SK-N-MC (cell line): ENCODE results near the gene LSM4.

Source experiments
- EZH2 ChIP-seq: fragments of 200-600 bp; sonication (generic); IDR thresholded peaks from one replicate; pipeline ENCODE4 v1.6.1; 2017; ENCODE audit warnings: antibody characterized with exemption
- POLR2AphosphoS5 ChIP-seq: IDR thresholded peaks from 2 replicates; pipeline ENCODE4 v1.6.1; 2012; ENCODE audit warnings: mild to moderate bottlenecking, low read depth, low read length, borderline replicate concordance

- TF ChIP-seq EZH2 (no peak), POLR2AphosphoS5 (no peak)
Measured at GRCh38 chr19:18313398-18313797, 9.5 kb downstream of the LSM4 start.
